HG03439 (cell line): ENCODE measurements around the gene TEKT2.

Experiments used
- ATAC-seq: cut with Tn5 transposase; IDR thresholded peaks from one replicate; pipeline ENCODE4 v1.9.1; 2021; ENCODE audit warnings: mild to moderate bottlenecking, moderate library complexity; ENCODE audit not compliant: unreplicated experiment

Gene TEKT2

GRCh38 chr1:36083635-36084496 lies at the start of gene TEKT2:
TSS of gene TEKT2 (plus strand) at chr1:36084094. CDS start at chr1:36084922, 828 bp downstream.
- no peak for ATAC-seq

GRCh38 chr1:36034692-36035091 lies 49.2 kb upstream of the TEKT2 start:
- ATAC-seq: no peak

- ATAC-seq: no peak
Observed at GRCh38 chr1:36035154-36035553, 48.7 kb upstream of the TEKT2 start.

- no peak for ATAC-seq
Observed at GRCh38 chr1:36040238-36040637, 43.7 kb upstream of the TEKT2 start.

GRCh38 chr1:36051821-36052220 lies 32.1 kb upstream of the TEKT2 start:
- no peak for ATAC-seq

GRCh38 chr1:36053978-36054377 lies 29.9 kb upstream of the TEKT2 start:
- ATAC-seq: no peak

- ATAC-seq: no peak
Observed at GRCh38 chr1:36055706-36056105, 28.2 kb upstream of the TEKT2 start.

- no peak for ATAC-seq
Observed at GRCh38 chr1:36062315-36062714, 21.6 kb upstream of the TEKT2 start.

- ATAC-seq: no peak
Observed at GRCh38 chr1:36067871-36068270, 16.0 kb upstream of the TEKT2 start.

- ATAC-seq: no peak
Observed at GRCh38 chr1:36068866-36069265, 15.0 kb upstream of the TEKT2 start.

GRCh38 chr1:36070349-36070748 lies 13.5 kb upstream of the TEKT2 start:
- no peak for ATAC-seq

- ATAC-seq: no peak
Observed at GRCh38 chr1:36076979-36077573, 6.8 kb upstream of the TEKT2 start.

- ATAC-seq: no peak
Observed at GRCh38 chr1:36080236-36080635, 3.7 kb upstream of the TEKT2 start.

GRCh38 chr1:36080801-36081200 lies 3.1 kb upstream of the TEKT2 start:
- no peak for ATAC-seq

- ATAC-seq: no peak
Observed at GRCh38 chr1:36081926-36082485, 1.9 kb upstream of the TEKT2 start.

GRCh38 chr1:36083219-36083618 lies 675 bp upstream of the TEKT2 start:
- no peak for ATAC-seq

GRCh38 chr1:36084497-36085115 lies 712 bp downstream of the TEKT2 start:
- no peak for ATAC-seq

- no peak for ATAC-seq
Observed at GRCh38 chr1:36085126-36085525, 1.2 kb downstream of the TEKT2 start.

- no peak for ATAC-seq
Observed at GRCh38 chr1:36085686-36086526, 2.0 kb downstream of the TEKT2 start.

- no peak for ATAC-seq
Observed at GRCh38 chr1:36086529-36087232, 2.8 kb downstream of the TEKT2 start.
